Neural progenitor cell (in vitro differentiated cells): ENCODE results near the gene GALR3.

ENCODE experiments used
- CTCF ChIP-seq: fragments of 200-600 bp; sonication (generic); IDR thresholded peaks from 2 replicates; pipeline ENCODE4 v1.5.1; 2017; ENCODE audit warnings: antibody characterized with exemption, mild to moderate bottlenecking
- EZH2 ChIP-seq: fragments of 200-600 bp; sonication (generic); IDR thresholded peaks from 2 replicates; pipeline ENCODE4 v1.6.1; 2017; ENCODE audit warnings: antibody characterized with exemption, mild to moderate bottlenecking, moderate library complexity

DNA sequence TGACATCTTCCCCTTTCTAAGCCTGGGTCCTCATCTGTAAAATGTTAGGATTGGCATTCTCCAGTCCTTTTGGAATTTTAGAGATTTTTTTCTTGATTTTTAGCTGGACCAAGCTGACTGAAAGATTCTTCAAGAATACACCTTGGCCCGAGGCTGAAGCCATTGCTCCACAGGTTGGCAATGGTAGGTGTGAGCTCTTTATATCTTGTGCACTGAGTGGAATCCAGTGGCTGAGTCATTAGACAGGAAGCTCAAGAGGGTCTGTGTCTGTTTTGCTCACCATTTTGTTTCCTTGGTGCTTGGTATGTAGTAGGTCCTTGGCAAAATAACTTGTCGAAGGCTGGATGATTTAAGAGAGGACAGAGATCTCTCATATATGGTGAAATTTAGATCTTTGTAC lies 32.3 kb downstream of the GALR3 start:
- TF ChIP-seq EZH2 (no peak), CTCF (no peak)
